Muscle of back (tissue), 11 donors: ENCODE data around the gene NTM. TPM values are rescaled to one million over a fixed set of nuclear protein-coding genes. Genes with fewer than 3 reads are reported as not detected.

ENCODE experiments used
- DNase-seq, 3 donors: peaks; one replicate each; pipeline versions ENCODE4 v3.0.0 to v3.0.0-alpha.2; 2013
- polyA plus RNA-seq, 10 donors: library from polyadenylated mRNA; unstranded; fragments of 120-200 nt; gene quantifications; one replicate each; pipeline ENCODE4 v1.2.1, GENCODE V29; 2013; ENCODE audit not compliant: insufficient read length in 10 of 10

NTM gene
- polyA plus RNA-seq, 10 donors = 12.7 to 28.4 (median 21.0) TPM

- peak in 1 of 3 donors; percentile 18 for DNase-seq
Observed at GRCh38 chr11:131546218-131546895, 175.9 kb downstream of the NTM start.

GRCh38 chr11:131549099-131549498, 178.7 kb downstream of the NTM start:
- DNase-seq = no peak

- DNase-seq = no peak
Observed at GRCh38 chr11:131549770-131550169, 179.4 kb downstream of the NTM start.

- DNase-seq = no peak
Observed at GRCh38 chr11:131560287-131560686, 189.9 kb downstream of the NTM start.

- DNase-seq = no peak
Observed at GRCh38 chr11:131561501-131561900, 191.1 kb downstream of the NTM start.

GRCh38 chr11:131561972-131562371, 191.6 kb downstream of the NTM start:
- no peak for DNase-seq

GRCh38 chr11:131568318-131568717, 197.9 kb downstream of the NTM start:
- no peak for DNase-seq

- no peak for DNase-seq
Observed at GRCh38 chr11:131571571-131571970, 201.2 kb downstream of the NTM start.

- DNase-seq = no peak
Observed at GRCh38 chr11:131572423-131572822, 202.0 kb downstream of the NTM start.

- peak in 2 of 3 donors; percentile 24 to 86 for DNase-seq
Observed at GRCh38 chr11:131579932-131580387, 209.5 kb downstream of the NTM start.

GRCh38 chr11:131580476-131580875, 210.1 kb downstream of the NTM start:
- DNase-seq = no peak

GRCh38 chr11:131581046-131581445, 210.6 kb downstream of the NTM start:
- no peak for DNase-seq

- DNase-seq = no peak
Observed at GRCh38 chr11:131582021-131582525, 211.7 kb downstream of the NTM start.

- DNase-seq = no peak
Observed at GRCh38 chr11:131583421-131583820, 213.0 kb downstream of the NTM start.

GRCh38 chr11:131583938-131584337, 213.5 kb downstream of the NTM start:
- no peak for DNase-seq

- DNase-seq = no peak
Observed at GRCh38 chr11:131584785-131585592, 214.6 kb downstream of the NTM start.

GRCh38 chr11:131588057-131588456, 217.6 kb downstream of the NTM start:
- DNase-seq = no peak

GRCh38 chr11:131591051-131591461, 220.6 kb downstream of the NTM start:
- DNase-seq = peak in 1 of 3 donors; percentile 60

GRCh38 chr11:131592152-131592551, 221.7 kb downstream of the NTM start:
- no peak for DNase-seq

GRCh38 chr11:131592734-131593133, 222.3 kb downstream of the NTM start:
- DNase-seq = no peak

- DNase-seq = no peak
Observed at GRCh38 chr11:131593301-131593700, 222.9 kb downstream of the NTM start.

GRCh38 chr11:131595797-131596196, 225.4 kb downstream of the NTM start:
- no peak for DNase-seq

GRCh38 chr11:131597890-131598289, 227.5 kb downstream of the NTM start:
- no peak for DNase-seq
